HG02885 (cell line): ENCODE results near the gene UCK2.

ENCODE experiments used
- ATAC-seq: cut with Tn5 transposase; IDR thresholded peaks from one replicate; pipeline ENCODE4 v1.9.1; 2021; ENCODE audit warnings: mild to moderate bottlenecking; ENCODE audit not compliant: unreplicated experiment, poor library complexity

The UCK2 gene

GRCh38 chr1:165854101-165854845, 26.9 kb downstream of the UCK2 start:
- ATAC-seq: no peak

DNA sequence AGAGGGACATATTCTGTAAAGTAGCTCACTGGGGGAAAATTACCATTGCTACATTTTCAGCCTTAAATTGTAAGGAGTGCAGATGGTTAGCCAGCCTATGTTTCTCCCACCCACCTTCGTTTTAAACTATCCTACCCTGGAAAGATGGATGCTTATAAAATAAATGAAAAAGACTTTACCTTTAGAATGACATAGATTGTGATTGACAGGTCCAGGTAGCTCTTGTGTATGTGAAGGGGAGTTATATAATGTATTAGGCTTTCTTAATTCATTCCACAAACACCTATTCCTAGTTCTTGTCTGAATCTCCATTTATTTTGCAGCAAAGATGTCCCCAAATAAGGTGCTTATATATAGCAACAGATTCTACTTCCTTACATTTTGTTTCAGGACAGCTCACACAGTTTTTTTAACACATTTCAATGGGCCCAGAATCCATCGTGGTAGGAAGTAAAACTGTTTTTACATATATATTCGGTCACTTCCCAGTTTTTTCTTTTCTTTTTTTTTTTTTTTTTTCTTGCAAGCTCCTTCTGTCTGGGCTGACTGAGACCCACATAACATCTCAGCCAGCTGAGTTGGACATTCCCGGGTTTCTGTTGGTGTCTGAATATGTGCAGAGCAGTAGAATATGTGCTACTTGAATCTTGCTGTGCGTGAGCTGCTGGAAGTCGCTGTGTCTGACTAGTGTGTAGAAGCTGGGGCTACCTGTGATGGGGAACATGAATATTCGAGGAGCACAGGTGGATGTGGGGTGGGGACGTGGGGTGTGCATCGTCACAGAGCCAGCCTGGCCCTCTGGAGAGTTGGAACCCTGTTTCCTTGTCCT, 27.8 kb downstream of the UCK2 start:
- ATAC-seq: no peak

- ATAC-seq: no peak
Measured at GRCh38 chr1:165856021-165856420, 28.6 kb downstream of the UCK2 start.

GRCh38 chr1:165856606-165857005, 29.2 kb downstream of the UCK2 start:
- no peak for ATAC-seq

GRCh38 chr1:165857046-165857801, 29.8 kb downstream of the UCK2 start:
- no peak for ATAC-seq

- no peak for ATAC-seq
Measured at GRCh38 chr1:165858364-165858823, 31.0 kb downstream of the UCK2 start.

DNA sequence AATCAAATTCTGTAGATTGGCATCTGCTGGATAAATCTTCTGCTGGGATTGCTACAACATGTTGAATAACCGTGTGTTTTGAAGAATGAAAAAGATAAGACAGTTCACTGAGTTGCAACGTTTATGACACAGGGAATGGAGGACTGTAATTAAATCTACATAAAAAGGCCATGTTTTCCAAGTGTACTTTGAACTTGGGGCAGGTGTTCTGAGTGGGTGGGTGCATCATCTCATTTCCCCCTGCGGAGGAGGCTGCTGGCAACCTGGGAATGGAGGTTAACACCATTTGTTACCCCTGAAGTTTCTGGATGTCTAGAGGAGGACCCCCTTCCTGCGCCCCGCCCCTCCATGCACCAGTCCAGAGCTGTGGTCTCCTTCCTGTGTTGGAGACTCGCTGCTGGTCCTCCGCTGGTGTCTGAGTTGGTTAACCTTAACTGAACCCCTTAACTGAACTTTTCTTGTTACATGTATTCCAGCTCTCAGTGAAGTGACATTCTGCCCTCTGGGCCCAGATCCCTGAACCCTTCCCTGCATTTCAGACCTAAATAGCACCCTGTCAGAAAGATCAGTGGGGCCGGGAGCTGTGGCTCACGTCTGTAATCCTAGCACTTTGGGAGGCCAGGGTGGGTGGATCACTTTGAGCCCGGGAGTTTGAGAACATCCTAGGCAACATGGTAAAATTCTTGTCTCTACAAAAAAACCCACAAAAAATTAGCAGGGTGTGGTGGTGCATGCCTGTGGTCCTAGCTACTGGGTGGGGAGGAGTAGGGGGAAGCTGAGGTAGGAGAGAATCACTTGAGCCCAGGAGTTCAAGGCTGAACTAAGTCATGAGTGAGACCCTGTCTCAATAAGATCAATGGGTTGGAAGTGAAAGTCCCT, 31.8 kb downstream of the UCK2 start:
- no peak for ATAC-seq

- ATAC-seq: no peak
Measured at GRCh38 chr1:165860065-165860464, 32.7 kb downstream of the UCK2 start.

- ATAC-seq: no peak
Measured at GRCh38 chr1:165861911-165862310, 34.5 kb downstream of the UCK2 start.

GRCh38 chr1:165862448-165862847, 35.0 kb downstream of the UCK2 start:
- ATAC-seq: no peak

GRCh38 chr1:165863346-165863745, 35.9 kb downstream of the UCK2 start:
- ATAC-seq: no peak

GRCh38 chr1:165865633-165866340, 38.4 kb downstream of the UCK2 start:
- ATAC-seq: no peak

DNA sequence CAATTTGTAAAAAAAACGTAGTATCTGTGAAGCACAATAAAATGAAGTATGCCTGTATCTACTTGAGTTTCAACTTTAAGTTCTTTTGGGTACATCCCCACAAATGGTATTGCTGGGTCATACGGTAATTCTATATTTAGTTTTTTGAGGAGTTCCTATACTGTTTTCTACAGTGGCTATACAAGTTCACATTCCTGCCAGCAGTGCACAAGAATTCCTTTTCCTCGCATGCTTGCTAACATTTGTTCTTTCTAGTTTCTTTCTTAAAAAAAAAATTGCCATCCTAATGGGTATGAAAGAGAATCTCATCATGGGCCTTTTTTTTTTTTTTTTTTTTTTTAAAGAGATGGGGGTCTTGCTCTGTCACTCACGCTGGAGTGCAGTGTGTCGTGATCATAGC, 41.9 kb downstream of the UCK2 start:
- ATAC-seq: no peak

GRCh38 chr1:165871311-165872067, 44.1 kb downstream of the UCK2 start:
- peak; percentile 85 for ATAC-seq

DNA sequence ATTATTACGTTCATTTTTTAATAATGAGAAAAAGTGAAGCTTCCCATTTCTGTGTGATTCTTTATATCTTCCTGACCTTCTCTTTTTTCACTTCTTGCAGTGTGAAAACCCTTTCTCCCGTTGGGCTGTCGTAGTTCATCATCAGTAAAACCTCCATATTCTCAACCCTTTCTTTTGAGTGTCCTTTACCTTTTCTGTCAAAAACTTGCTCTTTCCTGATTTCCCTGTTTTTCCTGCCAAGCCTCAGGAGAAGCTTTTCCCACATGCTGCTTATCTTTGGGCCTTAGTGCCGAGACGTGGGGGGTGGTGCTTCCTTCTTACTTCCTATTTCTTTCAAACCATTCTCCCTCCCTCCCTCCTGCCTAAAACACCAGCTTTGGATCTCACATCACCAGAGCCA, 46.1 kb downstream of the UCK2 start:
- no peak for ATAC-seq

DNA sequence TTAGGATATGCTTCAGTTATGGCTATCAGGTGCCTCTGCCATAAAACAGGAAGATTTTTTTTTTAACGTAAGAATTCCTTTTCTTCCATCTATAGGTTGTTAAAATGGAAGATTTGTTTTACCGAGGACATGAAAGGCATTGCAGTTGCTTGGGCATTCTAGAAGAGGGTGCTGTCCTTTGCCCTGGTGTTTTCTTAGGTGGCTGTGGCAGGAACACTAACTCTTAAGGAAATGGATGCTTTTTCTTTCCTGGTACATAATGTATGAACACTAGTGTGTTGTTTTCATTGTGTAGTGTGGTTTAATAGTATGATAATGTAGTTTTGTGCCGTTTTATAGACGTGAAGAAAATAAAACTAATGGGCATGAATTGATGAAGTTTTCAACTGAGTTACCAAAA, 47.2 kb downstream of the UCK2 start:
- ATAC-seq: no peak

DNA sequence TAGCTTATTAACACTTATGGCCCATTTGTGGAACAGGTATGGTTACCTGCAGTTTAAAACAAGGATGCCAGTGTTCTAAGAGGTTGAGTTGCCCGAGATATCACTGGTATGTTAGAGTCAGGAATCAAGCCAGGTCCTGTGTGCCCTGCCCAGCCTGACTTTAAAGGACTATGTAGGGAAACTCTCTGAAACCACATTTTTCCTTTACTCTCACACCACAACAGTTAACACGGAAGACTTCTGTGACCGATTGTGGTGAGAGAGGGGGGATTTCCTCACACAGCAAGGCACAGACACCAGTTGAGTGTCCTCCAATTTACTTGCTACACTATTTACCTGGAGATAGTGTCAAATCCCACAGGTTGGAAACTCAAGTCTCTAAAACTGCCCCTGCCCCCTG, 47.8 kb downstream of the UCK2 start:
- ATAC-seq: no peak

- no peak for ATAC-seq
Measured at GRCh38 chr1:165875604-165876003, 48.2 kb downstream of the UCK2 start.

- ATAC-seq: no peak
Measured at GRCh38 chr1:165876121-165876520, 48.7 kb downstream of the UCK2 start.
